ENCODE results near the gene PRAC1. TPM values are rescaled to one million over a fixed set of nuclear protein-coding genes. Genes with fewer than 3 reads are reported as not detected.

Gene PRAC1
- total and polyA plus RNA-seq, 12 donors = not detected

DNA sequence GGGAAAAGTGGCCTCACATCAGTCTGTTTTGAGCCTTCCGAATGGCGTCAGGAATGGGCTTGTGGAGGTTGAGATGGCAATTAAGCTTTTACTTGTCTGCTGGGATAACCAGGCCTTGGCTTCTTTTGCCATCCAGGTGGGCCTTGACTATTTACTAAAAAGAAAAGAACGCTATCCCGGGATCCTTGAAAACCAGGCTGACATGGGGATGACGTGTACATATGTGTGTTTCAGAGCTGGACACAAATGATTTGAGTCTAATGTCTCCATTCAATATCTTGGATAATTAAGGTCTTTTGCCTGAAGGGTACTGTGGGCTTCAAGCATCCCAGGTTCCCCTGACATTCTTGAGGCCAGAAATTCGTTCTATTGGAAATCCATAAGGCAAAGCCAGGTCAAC is 38.8 kb upstream of the PRAC1 start:
- H3K36me3 ChIP-seq = no peaks in the 10 kb centered on the region
- intact Hi-C loops (cut with DNase I) = no loop called here
- no peak overlapping the region for H3K27ac ChIP-seq
- no peak overlapping the region for H3K4me3 ChIP-seq
- no peak for DNase-seq
- peaks cover 0 to 10% (median 0%) of the 10 kb centered on the region in 9 donors for H3K4me1 ChIP-seq
- WGBS, 2 donors = 70 to 74% methylated on average over 6 of the region's 6 CpGs
- H3K27me3 ChIP-seq = peaks cover 6 to 99% (median 87%) of the 10 kb centered on the region in 7 donors
- ATAC-seq = no peak
- TF ChIP-seq, protein P1, sequence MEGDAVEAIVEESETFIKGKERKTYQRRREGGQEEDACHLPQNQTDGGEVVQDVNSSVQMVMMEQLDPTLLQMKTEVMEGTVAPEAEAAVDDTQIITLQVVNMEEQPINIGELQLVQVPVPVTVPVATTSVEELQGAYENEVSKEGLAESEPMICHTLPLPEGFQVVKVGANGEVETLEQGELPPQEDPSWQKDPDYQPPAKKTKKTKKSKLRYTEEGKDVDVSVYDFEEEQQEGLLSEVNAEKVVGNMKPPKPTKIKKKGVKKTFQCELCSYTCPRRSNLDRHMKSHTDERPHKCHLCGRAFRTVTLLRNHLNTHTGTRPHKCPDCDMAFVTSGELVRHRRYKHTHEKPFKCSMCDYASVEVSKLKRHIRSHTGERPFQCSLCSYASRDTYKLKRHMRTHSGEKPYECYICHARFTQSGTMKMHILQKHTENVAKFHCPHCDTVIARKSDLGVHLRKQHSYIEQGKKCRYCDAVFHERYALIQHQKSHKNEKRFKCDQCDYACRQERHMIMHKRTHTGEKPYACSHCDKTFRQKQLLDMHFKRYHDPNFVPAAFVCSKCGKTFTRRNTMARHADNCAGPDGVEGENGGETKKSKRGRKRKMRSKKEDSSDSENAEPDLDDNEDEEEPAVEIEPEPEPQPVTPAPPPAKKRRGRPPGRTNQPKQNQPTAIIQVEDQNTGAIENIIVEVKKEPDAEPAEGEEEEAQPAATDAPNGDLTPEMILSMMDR (IDR thresholded peaks at IDR 0.05) = no peak
- no peaks in the 10 kb centered on the region for H3K9me3 ChIP-seq

DNA sequence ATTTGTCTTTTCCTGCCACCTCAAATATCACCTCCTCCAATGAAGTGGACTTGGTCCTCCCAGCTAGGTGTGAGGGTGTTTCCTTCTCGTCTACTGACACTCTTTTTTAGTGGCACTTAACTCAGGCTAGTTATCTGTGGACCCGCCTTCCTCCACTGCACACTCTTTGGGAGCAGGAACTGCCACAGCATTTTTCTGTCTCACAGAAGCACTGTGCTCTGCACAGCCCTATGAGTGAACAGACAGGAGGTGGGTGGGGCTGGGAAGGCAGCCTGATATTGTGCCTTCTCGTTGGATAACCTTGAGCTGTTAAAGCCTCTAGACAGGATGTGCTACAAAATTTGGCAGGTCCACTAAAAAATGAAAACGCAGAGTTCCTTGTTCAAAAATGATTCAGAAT is 38.1 kb upstream of the PRAC1 start:
- DNase-seq = no peak
- Histone ChIP-seq H3K4me3 (no peak overlapping the region), H3K36me3 (no peaks in the 10 kb centered on the region), H3K27ac (no peak overlapping the region), H3K9me3 (no peaks in the 10 kb centered on the region), H3K4me1 (peaks cover 0 to 14% (median 0%) of the 10 kb centered on the region in 9 donors), H3K27me3 (peaks cover 8 to 99% (median 91%) of the 10 kb centered on the region in 7 donors)
- intact Hi-C loops (cut with DNase I) = no loop called here
- 20 to 23% methylated on average over 4 of the region's 4 CpGs for WGBS, 2 donors
- TF ChIP-seq, protein P1 (IDR thresholded peaks at IDR 0.05) = no peak
- peak in 1 of 8 donors; percentile 39 for ATAC-seq

DNA sequence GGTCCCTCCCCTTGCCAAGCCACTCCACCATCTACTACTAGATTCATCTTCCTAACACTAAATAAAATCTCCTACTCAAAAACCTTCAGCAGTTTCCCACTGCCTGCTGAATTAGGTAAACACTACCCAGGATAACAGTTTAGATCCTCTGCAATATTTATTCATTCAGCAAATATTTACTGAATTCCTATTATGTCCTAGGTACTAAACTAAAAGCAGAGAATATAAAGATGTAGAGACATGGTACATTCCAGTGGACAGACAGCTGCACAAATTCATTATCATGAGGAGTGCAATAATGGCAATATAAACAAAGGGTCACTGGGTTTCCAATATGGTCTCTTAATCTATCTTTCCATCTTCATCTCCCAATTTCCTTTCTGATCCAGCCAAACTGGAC is 37.0 kb upstream of the PRAC1 start:
- TF ChIP-seq, protein P1 (IDR thresholded peaks at IDR 0.05) = no peak
- ATAC-seq = no peak
- H3K36me3 ChIP-seq = no peaks in the 10 kb centered on the region

DNA sequence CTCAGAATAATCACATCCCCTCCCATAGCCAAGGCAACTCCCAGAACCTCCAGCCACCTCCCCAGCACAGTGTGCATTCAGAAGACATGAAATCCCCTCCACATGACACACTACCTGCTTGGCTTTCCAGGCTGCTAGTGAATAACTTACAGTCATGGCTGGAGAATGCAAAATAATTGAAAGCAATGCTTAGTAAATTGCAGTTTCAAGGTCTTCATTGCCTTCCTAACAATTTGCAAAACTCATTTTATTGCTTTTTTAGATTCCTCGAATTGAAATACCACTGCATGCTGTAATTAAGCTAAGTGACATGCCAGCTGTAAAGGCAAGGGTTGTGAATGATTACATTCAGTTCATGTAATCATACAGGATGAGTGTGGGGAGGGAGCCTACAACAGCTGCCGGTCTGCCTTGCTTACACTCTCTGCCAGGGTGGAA is 35.2 kb upstream of the PRAC1 start:
- TF ChIP-seq, protein P1 (IDR thresholded peaks at IDR 0.05) = no peak
- no peak overlapping the region for H3K4me3 ChIP-seq
- peaks cover 0 to 36% (median 8%) of the 10 kb centered on the region in 9 donors for H3K4me1 ChIP-seq
- no peaks in the 10 kb centered on the region for H3K36me3 ChIP-seq
- intact Hi-C loops (cut with DNase I) = no loop called here
- peaks cover 24 to 100% (median 91%) of the 10 kb centered on the region in 7 donors for H3K27me3 ChIP-seq
- no peak overlapping the region for H3K27ac ChIP-seq
- H3K9me3 ChIP-seq = no peaks in the 10 kb centered on the region
- DNase-seq (no peak), ATAC-seq (no peak)
- 39 to 52% methylated on average over 2 of the region's 2 CpGs for WGBS, 2 donors

More for the DNA sequence above, 37.0 kb upstream of the PRAC1 start:
- no peaks in the 10 kb centered on the region for H3K9me3 ChIP-seq
- H3K27me3 ChIP-seq = peaks cover 19 to 99% (median 91%) of the 10 kb centered on the region in 7 donors
- no peak overlapping the region for H3K27ac ChIP-seq
- H3K4me3 ChIP-seq = no peak overlapping the region
- H3K4me1 ChIP-seq = peaks cover 0 to 23% (median 8%) of the 10 kb centered on the region in 9 donors
- no peak for DNase-seq
- intact Hi-C loops (cut with DNase I) = no loop called here
